ENCODE data around the gene PDE4D.

PDE4D gene

DNA sequence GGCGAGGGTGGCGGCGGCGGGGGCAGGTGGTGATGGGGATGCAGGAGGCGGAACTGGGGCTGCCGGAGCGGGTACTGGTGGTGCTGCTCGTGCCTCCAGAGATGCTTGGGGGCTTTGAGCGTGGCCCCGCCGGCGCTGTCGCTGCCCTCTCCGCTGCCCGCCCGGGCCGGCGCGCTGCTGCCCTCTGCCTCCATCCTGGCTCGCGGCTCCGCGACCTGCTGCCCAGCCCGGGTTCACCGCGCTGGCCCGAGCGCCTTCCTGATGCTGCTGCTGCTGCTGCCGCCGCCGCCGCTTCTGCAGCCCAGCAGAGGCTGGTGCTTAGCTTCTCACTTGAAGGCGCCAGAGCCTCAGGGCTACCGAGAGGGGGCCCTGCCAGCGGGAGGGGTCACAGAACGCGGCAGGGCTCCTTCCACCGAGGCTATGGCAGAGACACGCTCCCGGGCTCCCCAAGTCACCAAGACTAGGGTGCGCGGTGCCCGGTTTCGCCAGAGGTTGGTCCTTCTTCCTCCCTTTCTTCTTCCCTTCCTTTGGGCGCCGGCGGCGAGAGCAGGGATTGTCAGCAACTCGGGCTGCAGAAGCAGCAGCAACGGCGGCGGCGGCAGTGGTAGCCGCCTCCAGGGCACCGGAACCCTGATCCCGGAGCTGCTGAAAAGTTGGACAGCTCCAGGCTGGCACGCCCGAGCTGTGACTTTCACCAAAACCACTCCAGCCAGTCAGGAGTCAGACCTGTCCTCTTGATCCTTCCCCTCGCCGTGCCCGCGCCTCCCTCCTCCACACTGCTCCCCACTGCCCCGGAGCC is at the start of gene PDE4D:
PDE4D (minus strand) TSS at position 298 of the 799 bp plus-strand sequence.
- no peak for DNase-seq

DNA sequence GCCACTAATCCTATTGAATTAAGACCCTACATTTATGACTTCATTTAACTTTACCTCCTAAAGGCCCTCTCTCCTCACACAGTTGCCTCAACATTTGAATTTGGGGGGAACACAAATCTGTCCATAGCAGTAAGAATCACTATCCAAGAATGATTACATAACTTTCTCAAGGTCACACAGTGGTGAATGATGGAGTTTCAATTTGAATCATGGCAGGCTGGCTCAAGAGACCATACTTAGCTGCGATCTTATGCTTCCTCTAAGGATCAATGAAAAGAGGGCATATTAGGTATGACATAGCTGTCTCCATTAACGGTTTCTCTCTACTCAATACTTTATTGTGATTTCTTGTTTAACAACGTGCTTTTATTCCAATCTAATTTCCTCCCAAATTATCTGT is 44.1 kb upstream of the PDE4D start:
- DNase-seq, result no peak

DNA sequence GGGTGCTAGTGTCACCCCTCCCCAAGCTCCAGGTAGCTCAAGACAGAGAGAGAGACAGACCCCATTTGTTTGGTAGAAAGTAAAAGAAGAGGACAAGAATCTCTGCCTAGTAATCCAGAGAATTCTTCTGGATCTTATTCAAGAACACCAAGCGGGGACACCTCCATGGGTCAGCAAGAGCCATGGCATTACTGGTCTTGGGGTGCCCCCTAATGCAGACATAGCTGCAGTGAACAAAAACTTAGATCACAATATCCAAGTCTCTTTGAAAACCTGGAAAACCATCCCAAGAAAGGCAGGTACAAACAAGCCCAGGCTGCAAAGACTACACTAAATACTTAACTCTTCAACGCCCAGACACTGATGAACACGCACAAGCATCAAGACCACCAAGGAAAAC is 29.9 kb upstream of the PDE4D start:
- DNase-seq, result no peak

DNA sequence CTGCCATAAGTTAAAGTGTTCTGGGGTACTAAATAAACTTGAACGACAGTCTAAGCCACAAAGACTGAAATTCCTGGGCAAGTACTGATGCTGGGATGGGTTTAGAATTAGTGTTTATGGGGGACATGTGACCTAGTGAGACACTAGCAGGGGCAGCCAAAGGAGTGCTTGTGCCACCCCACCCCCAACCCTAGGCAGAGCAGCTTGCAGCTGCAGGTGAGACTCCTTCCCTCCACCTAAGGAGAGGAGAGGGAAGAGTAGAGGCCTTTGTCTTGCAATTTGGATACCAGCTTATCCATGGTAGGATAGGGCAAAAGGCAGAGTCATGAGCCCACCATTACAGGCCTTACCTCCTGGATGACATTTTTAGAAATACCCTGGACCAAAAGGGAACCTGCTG is 28.7 kb upstream of the PDE4D start:
- DNase-seq, result no peak

GRCh38 chr5:59921816-59922215 is 28.3 kb upstream of the PDE4D start:
- no peak for DNase-seq

DNA sequence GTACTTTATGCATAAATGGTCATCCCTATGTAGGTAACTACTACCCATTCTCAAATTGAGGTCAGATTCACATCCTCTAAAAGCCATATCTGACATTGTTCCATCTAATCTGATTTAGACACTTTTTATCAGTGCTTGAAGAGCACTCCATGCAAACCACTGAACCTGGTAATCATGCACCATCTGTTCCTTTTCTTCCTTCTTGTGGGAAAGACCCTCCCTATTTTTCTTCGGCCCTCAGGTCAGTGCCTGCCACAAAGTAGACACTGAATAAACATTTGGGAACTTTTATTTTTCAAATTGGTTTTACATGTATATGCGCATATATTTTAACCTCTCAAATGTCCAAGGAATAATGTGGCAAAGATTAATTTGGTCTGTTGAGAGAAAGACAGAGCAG is 26.0 kb upstream of the PDE4D start:
- no peak for DNase-seq

DNA sequence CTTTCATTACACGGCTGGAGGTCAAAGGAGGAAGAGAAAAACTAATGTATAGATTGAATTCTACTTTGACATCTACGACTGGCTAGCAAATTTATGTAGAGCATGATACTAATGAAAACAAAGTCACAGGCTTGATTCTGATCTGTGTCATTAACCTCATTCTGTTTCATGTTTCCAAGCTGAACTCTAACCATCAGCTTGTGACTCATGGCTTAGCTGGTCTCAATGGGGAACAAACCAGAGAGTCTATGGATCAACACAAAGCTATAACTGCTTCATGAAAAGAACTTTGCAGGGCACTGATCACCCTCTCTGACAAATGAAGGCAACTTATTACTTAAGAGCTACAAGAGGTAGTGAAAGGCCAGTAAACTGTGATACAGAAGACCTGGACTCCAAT is 23.6 kb upstream of the PDE4D start:
- no peak for DNase-seq

DNA sequence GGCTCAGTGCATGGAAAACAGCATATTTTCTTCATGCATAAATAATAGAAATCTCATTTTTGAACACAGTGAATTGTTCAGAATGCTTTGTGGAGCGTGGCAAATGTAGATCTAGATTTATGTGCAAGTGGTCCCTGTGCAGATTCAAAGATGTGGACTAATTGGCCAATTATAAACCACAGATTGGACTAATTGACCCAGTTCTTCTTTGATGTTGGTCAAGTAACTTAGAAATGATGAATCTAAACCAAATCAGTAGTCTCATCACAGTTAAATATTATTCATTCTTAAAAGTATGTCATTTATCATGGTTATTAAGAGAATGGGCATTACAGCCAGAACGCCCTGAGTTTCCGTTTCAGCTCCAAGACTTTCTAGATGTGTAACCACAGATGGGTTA is 11.7 kb upstream of the PDE4D start:
- DNase-seq, result no peak

DNA sequence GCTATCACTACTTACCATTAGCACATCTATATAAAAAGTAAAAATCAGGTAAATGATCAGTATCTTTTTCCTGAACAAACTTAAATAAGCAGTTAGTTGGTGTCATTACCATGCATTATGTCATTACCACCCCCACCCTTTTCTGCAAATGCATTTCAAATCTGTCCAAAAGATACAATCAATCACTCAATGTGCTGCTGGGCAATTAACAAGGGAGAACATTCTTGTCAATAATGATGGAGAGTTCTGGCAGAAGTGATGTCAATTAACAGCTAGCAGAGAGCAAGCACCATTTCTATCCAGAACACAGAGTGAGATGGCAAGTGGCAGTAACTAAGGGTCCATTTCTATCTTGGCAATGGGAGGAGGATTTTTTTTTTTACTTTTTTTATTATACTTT is 3.5 kb upstream of the PDE4D start:
- DNase-seq, result no peak

- no peak for DNase-seq
Observed at GRCh38 chr5:59891962-59892643, 1.4 kb downstream of the PDE4D start.

DNA sequence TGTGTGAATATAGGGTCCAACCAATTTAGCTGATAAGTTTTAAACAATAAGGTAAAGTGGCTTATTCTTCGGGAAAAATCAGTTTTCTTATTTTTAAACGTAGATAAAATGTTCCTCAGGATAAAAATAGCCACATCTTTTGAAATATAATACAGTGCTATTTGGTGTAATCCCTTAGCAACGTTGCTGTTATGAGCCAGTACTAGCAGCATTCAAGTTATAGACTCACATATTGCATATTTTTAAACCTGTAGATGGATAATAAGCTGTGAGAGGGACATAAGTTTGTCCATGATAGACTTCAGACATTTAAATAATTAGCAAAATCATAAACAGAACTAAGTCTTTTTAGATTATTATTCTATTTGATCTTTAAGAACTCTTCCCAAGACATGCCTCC is 6.3 kb downstream of the PDE4D start:
- DNase-seq, result no peak

GRCh38 chr5:59874675-59875074 is 18.9 kb downstream of the PDE4D start:
- no peak for DNase-seq

DNA sequence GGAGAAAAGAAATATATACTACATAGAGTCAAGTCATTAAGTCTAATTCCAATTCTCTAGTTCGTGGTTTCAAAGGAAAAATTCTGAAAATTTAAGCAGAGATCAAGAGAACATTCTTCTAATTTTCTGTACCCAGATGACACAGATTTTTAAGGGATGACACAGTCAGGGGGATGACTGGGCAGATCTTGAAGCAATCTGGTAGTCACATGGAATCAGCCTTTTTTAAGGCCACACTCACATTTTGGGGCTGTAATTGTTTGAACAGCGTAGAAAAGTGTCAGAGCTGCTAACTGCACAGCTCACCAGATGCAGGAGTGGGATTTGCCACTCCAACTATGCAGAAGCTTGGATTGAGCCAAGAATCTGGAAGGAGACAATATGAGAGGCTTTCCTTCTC is 20.4 kb downstream of the PDE4D start:
- DNase-seq, result no peak

GRCh38 chr5:59866661-59867060 is 26.9 kb downstream of the PDE4D start:
- DNase-seq, result no peak

DNA sequence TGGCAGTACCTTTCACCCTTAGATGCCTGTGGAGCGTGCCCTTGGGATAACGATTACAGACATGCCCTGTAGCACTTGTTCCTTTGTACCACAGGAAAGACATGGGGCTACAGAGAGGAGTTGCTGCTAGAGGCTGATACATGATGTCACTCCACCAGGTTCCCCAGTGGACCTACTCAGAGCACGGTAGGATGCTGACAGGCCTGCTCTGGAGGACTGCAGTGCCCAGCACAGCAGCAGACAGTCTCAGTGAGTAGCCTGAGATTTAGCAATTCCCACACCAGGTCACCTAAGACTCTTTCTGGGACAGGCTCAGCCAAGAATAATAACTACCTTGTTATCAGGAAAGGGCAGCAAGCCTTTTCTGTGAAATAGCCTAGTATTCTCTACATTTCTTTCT is 28.8 kb downstream of the PDE4D start:
- DNase-seq, result no peak

DNA sequence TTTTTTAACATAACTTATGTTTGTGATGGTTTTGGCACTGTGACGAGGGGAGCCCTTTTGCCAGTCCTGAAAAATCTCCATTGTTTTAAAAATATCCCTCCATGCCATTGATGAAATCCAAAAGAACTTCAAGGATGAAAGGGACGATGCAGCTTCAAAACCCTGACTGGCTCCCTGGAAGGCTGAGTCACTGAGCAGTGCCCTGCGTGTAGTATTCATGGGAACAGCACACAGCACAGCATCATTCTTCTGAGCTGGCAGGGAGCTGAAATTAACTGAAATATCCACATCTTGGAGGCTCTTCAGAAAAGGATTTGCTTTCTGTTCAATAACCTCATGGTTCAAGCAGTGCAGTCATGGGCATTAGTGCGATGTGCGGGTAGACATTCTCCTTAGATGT is 29.7 kb downstream of the PDE4D start:
- no peak for DNase-seq

DNA sequence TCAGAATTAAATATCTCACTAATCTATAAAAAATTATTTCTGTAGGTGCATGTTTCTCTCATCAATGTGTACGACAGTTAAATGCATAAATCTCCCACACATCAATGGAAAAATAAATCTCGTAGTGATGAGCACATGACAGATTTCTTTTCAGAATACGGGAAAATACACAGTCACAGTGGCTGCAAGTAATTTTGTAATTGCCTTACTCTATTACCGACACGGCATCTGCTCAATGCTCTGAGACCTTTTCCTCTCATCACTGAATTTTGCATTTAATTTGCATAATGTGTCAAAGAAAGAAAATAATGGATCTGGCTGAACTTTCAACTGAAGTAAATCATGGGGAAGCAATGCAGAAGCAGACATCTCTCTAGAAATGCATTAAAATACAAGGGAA is 37.2 kb downstream of the PDE4D start:
- no peak for DNase-seq

GRCh38 chr5:59850766-59851165 is 42.8 kb downstream of the PDE4D start:
- DNase-seq, result no peak

DNA sequence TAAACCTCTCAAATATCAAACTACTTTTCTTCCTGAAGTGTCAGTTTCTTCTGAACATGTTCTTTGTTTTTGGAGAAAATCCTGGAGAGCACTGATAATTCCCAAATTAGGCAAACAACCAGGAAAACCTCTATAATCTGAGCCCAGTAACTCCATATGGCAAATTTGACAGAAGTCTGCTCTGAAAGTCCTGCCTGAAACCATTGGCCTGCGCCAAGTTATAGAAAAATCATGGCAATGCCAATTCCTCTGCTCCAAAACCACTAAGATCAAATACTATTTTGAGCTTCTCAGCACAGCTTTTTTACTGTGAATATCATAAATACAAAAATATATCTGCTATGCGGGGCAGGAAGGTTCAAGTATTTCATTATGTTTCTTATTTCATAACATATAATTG is 45.9 kb downstream of the PDE4D start:
- DNase-seq, result no peak

GRCh38 chr5:59845730-59846129 is 47.8 kb downstream of the PDE4D start:
- no peak for DNase-seq

DNA sequence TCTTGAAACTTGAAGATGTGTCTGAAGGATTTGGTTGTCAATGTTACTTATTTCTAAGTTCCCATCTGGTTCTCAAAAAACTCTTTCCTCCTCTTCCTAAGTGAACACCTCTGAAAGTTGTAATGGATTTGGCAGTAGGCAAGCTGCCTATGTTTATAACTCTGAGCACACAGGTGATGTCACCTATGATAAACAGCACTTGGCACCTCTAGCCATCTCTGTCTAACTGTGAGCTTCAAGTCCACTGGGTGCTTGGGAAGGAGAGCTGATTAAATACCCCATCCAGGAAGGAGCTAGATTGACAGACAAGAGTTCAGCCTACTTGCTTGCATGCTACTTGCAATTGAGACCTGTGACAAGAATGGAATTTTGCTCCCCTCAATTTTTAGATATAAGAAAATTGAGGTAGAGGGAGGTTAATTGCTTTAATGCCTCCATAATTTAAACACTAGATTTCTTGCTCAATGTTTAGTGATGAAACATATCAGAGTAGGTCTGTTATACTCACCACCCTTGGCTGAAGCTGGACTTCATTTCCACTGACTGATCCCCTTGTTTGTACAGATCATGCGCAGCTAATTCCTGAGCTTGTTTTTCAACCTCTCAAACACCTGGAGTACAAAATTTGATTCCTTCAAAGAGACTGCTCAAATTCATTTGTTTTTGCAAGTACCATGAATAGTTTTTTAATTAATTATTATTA is 49.9 kb downstream of the PDE4D start:
- DNase-seq, result no peak

- DNase-seq, result no peak
Observed at GRCh38 chr5:59842999-59843398, 50.5 kb downstream of the PDE4D start.

- no peak for DNase-seq
Observed at GRCh38 chr5:59840200-59840601, 53.3 kb downstream of the PDE4D start.

DNA sequence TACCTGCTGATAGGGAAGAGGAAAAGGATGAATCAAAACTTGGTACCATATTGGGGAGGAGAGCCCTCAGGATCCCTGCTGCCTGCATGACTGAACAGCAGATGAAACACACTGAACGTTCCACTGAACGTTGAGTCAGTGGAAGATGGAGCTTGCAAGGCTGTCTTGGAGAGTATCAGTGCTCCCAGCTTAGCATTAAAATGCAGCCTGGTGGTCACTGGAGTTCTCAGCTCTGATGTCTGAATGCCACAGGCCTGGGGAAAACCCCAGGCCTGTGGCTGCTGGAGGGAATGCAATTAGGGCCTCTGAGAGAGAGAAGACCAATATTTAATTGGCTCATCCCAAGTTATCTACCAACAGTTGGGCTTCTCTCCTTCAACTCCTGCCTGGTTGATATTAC is 54.5 kb downstream of the PDE4D start:
- no peak for DNase-seq
